ENCODE measurements around the gene RPS28.
"Not testable (repeated sequence)": the region's sequence is repeated elsewhere in the genome, so short reads cannot be mapped to it uniquely, and the experiment has no call there.

The RPS28 gene

DNA sequence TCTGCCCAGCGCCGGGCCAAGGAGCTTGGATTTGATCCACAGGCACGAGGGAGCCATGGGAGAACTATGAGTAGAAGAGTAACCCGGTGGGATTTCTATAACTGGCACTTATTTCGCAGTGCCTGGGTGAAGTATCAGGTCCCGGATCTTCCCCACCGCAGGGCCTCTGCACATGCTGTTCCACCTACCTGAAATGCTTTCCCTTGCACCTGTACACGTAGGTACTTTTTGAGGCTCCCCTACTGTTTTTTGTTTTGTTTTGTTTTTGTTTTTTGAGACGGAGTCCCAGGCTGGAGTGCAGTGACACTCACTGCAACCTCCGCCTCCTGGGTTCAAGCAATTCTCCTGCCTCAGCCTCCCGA lies 22.2 kb downstream of the RPS28 start:
- DNase-seq, result no peak

DNA sequence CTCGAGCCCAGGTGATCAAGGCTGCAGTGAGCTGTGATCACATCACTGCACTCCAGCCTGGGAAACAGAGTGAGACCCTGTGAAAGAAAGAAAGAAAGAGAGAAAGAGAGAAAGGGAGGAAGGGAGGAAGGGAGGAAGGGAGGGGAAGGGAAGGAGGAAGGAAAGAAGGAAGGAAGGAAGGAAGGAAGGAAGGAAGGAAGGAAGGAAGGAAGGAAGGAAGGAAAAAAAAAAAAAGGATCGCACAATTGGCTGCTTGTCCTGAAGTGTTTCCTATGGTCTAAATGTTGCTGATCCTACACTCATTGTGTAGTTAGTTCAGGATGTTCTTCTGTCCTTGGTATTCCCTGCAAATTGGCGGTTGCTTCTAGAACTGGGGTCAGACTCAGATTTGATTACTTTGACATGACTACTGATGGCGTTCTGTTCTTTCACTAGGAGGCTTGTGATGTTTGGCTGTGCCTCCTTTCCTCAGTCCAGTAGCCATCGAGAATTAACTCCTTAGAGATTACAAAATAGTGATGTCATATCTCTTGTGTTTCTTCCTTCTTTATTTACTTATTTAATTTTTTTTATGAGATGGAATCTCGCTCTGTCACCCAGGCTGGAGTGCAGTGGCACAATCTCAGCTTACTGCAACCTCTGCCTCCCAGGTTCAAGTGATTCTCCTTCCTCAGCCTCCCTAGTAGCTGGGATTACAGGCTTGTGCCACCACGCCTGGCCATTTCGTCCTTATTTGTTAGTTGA lies 28.5 kb downstream of the RPS28 start:
- not testable (repeated sequence) for DNase-seq

DNA sequence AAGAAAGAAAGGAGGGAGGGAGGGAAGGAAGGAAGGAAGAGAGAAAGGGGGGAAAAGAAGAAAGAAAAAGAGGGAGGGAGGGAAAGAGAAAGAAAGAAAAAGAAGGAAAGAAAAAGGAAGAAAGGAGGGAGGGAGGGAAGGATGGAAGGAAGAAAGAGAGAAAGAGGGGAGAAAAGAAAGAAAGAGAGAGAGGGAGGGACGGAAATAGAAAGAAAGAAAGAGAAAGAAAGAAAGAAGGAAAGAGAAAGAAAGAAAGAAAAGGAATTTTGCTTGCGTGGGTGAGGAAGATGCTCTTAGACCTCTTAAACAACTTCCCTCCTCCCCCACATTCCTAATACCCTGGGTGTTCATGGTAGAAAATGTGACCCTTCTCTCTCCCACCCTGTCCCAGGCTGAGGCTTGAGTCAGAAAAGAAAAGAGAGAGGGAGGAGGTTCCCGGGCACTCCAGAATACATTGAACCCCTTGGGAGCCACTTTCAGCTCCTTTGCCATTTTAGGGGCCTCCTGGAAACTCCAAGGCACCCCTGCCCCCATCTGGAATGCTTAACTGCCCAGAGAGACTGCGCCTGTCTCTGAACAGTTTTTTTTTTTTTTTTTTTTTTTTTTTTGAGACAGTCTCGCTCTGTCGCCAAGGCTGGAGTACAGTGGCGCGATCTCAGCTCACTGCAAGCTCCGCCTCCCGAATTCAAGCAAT lies 31.0 kb downstream of the RPS28 start:
- no peak for DNase-seq

DNA sequence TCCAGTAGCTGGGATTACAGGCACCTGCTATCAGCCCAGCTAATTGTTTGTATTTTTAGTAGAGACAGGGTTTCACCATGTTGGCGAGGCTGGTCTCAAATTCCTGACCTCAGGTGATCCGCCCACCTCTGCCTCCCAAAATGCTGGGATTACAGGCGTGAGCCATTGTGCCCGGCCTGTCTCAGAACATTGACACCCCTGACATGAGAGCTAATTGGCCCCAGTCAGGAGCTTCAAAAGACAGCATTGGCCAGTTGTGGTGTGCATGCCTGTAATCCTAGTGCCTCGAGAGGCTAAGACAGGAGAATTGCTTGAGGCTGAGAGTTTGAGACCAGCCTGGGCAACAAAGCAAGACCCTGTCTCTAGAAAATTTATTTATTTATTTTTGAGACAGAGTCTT lies 31.5 kb downstream of the RPS28 start:
- not testable (repeated sequence) for DNase-seq

DNA sequence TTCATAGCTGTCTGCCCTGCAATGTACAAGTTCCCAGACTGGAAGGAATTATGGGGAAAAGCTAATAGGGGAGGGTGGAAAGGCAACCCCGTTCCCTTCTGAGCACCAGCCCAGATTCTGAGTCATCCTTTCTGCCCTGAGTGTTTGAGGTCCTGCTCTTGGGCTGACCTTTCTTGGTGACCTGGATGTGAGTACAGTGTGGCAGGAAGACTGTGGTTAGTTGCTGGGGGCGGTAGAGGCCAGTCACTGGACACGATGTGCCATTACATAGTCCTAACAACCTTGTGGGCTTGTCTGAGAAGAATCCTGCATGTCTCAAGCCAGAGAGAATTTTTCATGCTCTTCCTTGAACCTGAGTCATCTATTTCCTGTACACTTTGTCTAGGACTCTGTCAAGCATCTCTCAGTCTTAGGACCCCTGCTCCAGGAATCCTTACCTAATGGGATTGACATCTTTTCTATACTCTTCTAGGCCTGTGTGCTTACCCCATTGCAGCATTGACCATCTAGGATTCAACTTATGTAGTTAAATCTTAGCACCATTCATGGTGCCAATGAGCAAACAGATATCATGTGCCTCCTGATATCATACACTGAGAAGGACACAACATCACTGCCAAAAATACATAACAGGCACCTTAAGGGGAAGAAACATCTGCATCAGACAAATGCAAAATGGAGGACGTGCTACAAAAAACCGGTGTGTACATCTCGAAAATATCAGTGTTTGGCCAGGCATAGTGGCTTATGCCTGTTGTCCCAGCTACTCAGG lies 34.5 kb downstream of the RPS28 start:
- DNase-seq, result no peak

DNA sequence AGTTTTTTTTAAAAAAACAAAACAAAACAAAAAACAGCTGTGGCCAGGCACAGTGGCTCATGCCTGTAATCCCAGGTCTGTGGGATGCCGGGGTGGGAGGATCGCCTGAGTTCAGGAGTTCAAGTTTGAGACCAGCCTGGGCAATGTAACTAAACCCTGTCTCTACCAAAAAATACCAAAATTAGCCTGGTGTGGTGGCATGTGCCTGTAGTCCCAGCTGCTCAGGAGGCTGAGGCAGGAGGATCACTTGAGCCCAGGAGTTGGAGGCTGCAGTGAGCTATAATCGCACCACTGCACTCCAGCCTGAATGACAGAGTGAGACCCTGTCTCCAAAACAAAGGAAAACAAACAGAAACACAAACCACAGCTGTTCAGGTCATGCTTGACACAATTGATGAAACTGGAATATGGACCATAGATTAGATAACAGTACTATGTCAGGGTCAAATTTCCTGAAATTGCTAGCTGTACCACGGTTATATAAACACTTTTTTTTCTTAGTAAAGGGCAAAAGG lies 35.8 kb downstream of the RPS28 start:
- DNase-seq, result no peak

DNA sequence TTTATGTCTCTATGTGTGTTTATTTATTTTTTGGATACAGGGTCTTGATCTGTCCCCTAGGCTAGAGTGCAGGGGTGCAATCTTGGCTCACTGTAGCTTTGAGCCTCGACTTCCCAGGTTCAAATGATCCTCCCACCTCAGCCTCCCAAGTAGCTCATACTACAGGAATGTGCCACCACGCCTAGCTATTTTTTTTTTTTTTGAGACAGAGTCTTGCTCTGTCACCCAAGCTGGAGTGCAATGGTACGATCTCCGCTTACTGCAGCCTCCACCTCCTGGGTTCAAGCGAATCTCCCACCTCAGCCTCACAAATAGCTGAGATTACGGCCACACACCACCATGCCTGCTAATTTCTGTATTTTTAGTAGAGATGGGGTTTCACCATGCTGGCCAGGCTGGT lies 37.7 kb downstream of the RPS28 start:
- no peak for DNase-seq

DNA sequence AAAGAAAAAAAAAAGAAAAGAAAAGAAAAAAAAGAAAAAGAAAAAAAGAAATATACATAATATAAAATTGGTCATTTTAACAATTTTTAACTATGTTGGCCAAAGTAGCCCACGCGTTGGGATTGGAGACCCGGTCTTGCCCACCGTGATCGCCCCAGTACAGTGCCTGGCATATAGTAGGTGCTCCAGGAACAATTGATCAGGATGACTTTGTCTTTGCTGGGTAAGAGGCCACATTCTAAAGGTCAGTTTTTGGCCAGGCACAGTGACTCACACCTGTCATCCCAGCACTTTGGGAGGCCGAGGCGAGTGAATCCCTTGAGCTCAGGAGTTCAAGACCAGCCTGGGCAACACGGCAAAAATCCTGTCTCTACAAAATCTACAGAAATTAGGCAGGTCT lies 38.9 kb downstream of the RPS28 start:
- DNase-seq, result no peak

DNA sequence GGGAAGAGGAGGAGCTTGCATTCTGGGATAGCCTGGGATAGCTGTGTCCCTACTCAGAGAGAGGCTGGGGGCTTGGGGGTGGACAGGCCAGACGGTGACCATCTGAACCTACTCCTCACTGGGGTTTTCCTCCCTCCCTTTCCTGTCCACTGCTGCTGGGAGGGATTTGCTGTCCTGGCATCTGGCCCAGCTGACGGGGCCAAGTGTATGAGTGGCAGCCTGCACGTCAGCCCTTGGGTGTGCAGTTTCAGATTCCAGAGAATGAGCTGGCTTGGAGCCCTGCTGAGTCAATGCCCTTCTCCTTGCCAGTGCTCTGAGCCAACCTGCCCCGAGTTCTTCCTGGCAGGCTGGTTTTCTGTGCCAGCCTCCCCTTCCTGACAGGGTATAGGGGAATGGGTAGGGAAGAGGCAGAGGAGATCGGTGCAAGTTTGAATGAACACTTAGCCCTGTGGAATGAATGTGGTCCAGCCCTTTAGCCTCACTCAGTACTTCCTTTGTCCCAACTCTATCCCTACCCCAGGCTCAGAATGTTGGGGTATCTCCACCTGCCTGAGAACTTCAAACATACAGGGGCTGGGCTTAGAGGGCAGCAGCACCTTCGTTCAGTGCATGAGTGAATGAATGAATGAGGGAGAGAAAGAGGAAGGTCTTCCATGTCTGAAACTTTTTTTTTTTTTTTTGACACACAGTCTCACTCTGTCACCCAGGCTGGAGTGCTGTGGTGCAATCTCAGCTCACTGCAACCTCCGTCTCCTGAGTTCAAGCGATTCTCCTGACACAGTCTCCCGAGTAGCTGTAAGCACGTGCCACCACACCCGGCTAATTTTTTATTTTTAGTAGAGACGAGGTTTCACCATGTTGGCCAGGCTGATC lies 40.9 kb downstream of the RPS28 start:
- no peak for DNase-seq

DNA sequence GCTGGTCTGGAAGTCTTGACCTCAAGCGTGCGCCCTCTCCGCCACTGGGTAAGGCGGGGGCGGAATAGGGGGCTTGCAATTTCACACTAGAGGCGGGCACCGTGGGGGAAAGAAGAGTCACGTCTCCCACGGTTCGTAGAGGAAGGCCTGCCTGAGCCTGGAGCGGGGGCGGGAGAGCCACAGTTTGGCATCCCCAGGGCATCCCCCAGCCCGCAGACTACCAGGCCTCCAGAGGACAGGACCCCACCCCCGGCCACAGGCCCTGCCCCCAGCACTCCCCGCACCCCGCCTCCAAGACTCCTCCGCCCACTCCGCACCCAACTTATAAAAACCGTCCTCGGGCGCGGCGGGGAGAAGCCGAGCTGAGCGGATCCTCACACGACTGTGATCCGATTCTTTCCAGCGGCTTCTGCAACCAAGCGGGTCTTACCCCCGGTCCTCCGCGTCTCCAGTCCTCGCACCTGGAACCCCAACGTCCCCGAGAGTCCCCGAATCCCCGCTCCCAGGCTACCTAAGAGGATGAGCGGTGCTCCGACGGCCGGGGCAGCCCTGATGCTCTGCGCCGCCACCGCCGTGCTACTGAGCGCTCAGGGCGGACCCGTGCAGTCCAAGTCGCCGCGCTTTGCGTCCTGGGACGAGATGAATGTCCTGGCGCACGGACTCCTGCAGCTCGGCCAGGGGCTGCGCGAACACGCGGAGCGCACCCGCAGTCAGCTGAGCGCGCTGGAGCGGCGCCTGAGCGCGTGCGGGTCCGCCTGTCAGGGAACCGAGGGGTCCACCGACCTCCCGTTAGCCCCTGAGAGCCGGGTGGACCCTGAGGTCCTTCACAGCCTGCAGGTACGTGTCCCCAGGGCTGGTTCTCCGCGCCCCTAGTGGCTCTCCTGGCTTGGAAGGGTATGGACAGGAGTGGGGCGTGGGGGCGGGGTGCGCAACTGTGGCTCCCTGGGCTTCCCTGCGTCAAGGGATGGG lies 42.8 kb downstream of the RPS28 start, which contains the start of gene ANGPTL4:
Gene ANGPTL4, plus strand, starts transcription at position 353 of the 969 bp plus-strand sequence. Its CDS starts 167 bp downstream, at position 520.
- DNase-seq, result no peak

DNA sequence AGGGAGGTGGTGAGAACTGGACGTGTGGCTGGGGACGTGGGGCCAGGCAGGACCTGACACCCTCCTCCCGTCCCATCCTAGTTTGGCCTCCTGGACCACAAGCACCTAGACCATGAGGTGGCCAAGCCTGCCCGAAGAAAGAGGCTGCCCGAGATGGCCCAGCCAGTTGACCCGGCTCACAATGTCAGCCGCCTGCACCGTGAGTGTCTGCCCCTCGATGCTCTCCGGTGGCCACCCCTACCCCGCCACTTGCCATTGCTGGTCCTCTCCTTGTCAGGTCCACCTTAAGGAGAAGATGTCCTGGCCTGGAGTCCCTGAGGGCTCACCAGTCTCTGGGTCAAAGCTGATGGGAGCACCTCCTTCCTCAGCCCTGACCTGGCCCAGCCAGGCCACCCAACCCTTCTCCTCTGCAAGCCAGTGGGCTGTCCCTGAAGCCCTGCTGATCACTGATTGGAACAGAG lies 44.9 kb downstream of the RPS28 start:
- no peak for DNase-seq

DNA sequence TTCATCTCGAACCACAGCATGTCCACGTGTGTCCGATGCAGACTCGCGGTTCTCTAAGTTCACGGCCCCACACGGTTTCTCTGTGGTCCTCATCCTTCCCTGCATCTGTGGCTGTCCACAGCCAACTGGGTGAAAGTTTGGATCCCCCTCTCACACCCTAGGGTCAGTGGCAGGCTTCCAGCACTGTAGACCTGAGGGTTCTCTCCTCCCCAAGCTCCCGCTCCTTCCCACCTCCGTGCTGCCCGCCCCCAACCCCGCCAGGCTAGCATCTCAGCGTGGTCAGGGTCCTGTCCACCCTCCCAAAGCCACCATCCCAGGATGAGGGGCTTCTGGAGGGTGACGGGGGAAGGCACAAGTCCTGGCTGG lies 45.6 kb downstream of the RPS28 start:
- DNase-seq, result no peak

DNA sequence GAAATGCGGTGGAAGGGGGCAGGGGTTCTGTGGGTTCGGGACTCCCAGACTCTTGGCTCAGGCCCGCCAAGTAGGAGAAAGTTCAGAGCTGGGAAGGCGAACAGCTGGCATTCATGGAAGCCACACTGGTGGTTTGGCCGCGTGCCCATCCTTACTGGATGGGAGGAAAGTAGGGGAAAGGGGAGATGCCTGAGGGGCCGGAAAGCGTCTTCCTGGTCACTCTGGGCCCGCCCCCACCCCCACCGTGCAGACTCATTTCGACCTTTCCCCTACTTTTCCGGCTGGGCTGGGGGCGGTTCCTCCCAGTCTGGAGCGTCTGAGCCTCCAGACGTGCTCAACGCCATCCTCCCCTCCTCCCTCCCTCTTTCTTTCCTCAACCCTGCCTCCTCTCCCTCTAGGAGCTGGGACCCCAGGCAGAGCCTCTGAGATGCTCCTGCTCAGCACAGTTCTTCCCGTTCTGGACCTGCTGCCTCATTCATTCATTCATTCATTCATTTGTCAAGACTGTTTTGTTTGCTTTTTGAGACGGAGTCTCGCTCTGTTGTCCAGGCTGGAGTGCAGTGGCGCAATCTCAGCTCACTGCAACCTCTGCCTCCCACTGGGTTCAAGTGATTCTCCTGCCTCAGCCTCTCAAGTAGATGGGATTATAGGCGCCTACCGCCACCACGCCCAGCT lies 46.2 kb downstream of the RPS28 start:
- no peak for DNase-seq

DNA sequence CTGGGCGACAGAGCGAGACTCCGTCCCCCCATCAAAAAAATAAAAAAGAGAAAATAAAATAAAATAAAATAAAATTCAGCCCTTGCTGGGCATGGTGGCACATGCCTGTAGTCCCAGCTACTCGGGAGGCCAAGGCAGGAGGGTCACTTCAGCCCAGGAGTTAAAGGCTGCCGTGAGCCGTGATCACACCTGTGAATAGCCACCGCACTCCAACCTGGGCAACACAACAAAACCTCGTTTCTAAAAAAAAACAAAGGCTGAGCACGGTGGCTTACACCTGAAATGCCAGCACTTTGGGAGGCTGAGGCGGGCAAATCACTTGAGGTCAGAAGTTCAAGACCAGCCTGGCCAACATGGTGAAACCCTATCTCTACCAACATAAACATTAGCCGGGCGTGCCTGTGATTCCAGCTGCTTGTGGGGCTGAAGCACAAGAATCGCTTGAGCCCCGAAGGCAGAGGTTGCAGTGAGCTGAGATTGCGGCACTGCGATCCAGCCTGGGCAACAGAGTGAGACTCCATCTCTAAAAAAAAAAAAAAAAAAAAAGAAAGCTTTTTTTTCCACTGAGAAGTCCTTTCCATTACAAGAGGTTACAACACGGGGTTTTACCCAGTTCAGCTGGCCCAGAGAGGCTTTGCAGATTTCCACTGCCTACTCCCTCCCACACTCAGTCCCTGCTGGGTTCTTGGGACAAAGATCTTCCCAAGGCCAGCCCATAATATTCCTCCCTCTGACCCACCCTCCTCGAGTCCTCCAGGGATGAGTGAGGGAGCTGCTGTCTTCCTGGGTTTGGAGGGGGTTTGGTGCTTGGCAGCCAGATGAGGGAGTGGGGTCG lies 49.1 kb downstream of the RPS28 start:
- DNase-seq, result no peak

DNA sequence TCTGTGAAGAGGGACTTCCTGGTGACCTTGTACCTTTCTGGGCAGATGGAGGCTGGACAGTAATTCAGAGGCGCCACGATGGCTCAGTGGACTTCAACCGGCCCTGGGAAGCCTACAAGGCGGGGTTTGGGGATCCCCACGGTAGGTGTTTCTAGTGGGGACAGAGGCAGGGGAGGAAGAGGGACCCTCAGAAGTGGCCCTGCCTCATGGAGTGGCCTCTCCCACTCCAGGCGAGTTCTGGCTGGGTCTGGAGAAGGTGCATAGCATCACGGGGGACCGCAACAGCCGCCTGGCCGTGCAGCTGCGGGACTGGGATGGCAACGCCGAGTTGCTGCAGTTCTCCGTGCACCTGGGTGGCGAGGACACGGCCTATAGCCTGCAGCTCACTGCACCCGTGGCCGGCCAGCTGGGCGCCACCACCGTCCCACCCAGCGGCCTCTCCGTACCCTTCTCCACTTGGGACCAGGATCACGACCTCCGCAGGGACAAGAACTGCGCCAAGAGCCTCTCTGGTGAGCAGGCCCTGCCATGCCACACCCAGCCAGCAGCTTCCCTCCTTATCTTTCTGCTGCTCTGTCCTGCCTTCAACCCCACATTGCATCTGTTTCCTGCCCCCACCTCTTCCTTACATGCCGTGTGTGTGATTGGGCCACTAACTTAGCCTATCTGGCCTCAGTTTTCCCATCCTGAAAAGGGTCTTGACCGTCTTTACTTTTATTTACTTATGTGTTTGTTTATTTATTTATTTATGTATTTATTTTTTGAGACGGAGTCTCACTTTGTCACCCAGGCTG lies 49.9 kb downstream of the RPS28 start:
- no peak for DNase-seq
